ENCODE data around the gene SLC41A3.

SLC41A3 gene

DNA sequence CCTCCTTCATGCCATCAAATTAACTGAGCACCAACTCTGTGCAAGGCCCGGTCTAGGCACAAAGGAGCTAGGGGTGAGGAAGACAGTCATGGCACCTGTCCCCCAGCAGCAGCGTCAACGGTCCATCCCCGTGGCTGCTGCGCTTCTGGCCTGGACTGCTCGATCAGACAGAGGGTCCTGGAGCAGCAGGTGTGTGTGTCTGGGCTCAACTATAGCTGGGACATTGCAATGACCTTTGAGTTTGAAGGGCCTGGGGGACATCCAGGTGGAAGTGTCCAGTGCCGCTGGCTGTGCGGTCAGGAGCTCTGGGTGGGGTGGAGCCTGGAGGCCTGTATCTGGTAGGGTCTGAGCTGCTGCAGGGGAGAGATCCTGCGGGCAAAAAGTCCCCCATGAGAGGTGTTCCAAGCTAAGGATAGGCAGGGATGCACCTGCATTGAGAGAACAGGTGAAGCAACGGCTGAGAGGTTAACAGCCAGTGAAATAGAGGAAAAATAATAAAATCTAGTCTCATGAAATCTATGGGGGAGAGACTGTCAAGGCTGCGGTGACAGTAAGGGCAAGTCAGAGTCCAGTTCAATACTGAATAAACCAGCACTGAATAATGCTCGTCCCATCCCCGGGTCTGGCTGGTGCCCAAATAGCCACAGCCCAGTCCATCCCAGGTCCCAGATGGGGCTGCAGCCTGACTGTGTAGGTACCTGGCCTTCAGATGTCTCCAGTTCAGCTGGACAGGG lies 25.4 kb upstream of the SLC41A3 start:
- no peak overlapping the region for H3K4me3 ChIP-seq (ENCODE audit: low read depth, low read length)
- H3K9me3 ChIP-seq, result no peaks in the 10 kb centered on the region
- TF ChIP-seq, protein P1, sequence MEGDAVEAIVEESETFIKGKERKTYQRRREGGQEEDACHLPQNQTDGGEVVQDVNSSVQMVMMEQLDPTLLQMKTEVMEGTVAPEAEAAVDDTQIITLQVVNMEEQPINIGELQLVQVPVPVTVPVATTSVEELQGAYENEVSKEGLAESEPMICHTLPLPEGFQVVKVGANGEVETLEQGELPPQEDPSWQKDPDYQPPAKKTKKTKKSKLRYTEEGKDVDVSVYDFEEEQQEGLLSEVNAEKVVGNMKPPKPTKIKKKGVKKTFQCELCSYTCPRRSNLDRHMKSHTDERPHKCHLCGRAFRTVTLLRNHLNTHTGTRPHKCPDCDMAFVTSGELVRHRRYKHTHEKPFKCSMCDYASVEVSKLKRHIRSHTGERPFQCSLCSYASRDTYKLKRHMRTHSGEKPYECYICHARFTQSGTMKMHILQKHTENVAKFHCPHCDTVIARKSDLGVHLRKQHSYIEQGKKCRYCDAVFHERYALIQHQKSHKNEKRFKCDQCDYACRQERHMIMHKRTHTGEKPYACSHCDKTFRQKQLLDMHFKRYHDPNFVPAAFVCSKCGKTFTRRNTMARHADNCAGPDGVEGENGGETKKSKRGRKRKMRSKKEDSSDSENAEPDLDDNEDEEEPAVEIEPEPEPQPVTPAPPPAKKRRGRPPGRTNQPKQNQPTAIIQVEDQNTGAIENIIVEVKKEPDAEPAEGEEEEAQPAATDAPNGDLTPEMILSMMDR (IDR thresholded peaks at IDR 0.05; ENCODE audit: low read depth, low read length), result no peak
- H3K4me1 ChIP-seq, result no peaks in the 10 kb centered on the region
- no peaks in the 10 kb centered on the region for H3K27me3 ChIP-seq
- no peaks in the 10 kb centered on the region for H3K36me3 ChIP-seq
- no peak for DNase-seq

DNA sequence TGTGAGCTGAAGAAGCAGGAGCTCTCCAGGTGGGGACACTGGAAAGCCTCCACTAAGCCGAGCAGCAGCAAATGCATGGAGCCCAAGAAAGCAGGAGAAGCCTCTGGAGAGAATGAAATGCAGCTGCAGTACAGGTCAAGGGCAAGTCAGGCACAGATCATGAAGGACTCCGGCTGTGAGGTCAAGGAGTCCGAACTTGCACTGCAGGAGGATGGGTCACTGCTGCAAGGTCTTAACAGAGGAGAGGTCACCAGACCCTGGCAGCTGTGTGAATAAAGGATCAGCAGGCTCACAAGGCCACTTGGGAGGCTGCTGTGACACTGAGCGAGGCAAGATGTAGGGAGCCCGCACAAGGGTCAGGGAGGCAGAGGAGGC lies 24.7 kb upstream of the SLC41A3 start:
- no peak overlapping the region for H3K4me3 ChIP-seq (ENCODE audit: low read depth, low read length)
- DNase-seq, result no peak
- TF ChIP-seq, protein P1 (IDR thresholded peaks at IDR 0.05; ENCODE audit: low read depth, low read length), result no peak
- no peaks in the 10 kb centered on the region for H3K27me3 ChIP-seq
- no peaks in the 10 kb centered on the region for H3K36me3 ChIP-seq
- no peaks in the 10 kb centered on the region for H3K4me1 ChIP-seq
- H3K9me3 ChIP-seq, result no peaks in the 10 kb centered on the region

DNA sequence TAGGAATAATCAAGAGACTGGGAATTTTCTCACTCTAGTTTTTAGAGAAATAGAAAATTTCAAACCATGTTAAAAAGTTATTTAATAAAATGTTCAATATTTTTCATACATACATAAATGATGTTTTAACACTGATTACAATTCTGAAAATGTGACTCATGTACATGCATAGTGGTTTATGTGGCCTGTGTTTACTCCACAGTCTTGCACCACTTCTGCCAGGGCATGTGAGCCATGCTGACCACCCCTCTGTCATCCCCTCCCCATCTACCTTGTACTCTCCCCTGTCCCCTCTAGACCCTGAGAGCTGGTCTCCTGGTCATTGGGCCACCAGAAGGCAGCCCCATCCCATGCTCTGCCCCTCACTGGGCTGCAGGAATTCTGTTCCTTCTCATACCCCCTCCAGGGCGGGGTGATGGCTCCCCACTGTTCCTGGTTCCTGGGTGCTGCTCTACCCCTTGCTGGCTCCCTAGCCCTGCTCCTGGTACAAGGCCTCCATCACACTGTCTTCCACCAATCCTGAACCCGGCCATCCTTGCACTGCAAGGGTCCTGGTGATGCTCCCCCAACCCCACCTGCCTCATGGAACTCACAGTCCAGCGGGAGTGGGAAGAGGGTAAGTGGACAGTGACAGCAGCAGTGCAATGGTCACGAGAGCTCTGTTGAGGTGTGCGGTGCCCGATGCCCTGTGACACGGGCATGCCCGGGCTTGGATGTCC lies 24.2 kb upstream of the SLC41A3 start:
- Histone ChIP-seq H3K4me3 (ENCODE audit: low read depth, low read length) (no peak overlapping the region), H3K9me3 (no peaks in the 10 kb centered on the region), H3K4me1 (no peaks in the 10 kb centered on the region), H3K36me3 (no peaks in the 10 kb centered on the region), H3K27me3 (no peaks in the 10 kb centered on the region)
- TF ChIP-seq, protein P1 (IDR thresholded peaks at IDR 0.05; ENCODE audit: low read depth, low read length), result no peak
- DNase-seq, result no peak

DNA sequence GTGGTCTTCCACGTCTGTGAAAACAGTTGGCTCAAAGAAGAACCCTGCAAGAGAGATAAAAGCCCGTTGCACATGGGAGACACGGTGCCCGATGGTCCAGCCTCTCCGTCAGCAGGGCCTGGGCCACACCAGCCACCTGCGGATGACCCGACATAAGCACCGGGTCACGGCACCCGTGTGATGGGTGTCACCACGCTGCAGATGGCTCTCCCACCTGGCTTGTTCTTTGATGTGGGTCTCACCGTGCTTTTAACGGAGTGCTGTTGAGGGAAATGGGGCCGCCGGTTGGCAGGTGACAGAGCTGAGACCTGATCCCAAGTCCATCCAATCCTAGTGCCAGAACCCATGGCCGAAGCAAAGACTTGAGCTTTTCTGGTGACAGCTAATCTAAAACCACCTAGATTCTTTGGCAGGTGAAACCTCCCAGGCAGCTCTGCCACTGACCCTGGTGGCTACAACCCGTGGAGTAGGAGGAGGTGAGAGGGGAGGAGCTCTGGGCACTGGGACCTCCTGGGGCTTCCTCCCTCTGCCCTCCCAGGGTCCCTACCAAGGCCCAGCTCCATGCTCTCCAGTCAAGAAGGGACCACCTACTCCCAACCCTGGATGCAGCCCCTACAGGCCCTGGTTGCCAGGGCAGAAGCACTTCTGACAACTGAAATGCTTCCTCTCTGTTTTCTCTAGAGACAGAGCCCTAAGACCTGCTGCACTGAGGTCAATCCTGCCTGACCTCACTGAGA lies 23.4 kb upstream of the SLC41A3 start:
- TF ChIP-seq, protein P1 (IDR thresholded peaks at IDR 0.05; ENCODE audit: low read depth, low read length), result no peak
- no peak overlapping the region for H3K4me3 ChIP-seq (ENCODE audit: low read depth, low read length)
- DNase-seq, result no peak
- H3K36me3 ChIP-seq, result no peaks in the 10 kb centered on the region
- no peaks in the 10 kb centered on the region for H3K27me3 ChIP-seq
- H3K4me1 ChIP-seq, result no peaks in the 10 kb centered on the region
- H3K9me3 ChIP-seq, result no peaks in the 10 kb centered on the region

DNA sequence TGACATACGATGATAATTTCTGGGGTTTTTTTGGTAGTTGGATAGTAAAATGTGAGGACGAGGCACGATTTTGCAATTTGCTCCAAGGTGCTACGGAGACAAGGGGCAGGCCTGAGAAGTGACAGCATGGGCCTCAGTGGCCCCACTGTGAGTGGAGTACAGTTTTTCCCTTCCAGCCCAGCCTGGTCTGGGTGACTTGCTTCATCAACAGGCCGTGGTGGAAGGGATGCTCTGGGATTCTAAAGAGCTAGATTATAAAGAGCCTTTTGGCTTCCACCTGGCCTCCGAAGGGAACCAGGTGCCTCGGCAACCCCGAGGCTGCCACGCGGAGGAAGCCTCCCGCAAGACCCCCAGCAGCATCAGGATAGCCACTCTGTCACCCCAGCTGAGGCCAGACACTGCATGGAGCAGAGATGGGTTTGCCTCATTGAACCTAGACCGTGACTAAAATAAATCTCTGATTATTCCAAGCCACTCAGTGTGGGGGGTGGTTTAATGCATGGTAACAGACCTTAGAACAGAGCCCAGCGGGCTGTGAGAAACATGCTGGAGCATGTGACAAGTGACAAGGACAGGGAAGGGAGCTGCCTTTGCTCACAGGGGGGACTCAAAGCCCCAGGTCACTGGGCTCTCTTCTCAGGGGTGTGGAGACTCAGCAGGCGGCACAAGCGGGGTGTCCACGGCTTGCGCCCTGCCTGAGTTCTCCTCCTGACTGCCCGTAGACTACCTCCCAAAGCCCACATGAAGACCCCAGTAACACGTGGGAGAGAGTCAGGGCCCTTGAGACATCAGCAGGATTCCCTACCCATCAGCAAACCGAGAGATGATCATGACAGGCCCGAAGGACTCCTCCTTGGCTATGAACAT lies 22.6 kb upstream of the SLC41A3 start:
- Histone ChIP-seq H3K9me3 (no peaks in the 10 kb centered on the region), H3K36me3 (no peaks in the 10 kb centered on the region), H3K27me3 (no peaks in the 10 kb centered on the region), H3K4me1 (no peaks in the 10 kb centered on the region), H3K4me3 (ENCODE audit: low read depth, low read length) (no peak overlapping the region)
- DNase-seq, result no peak
- TF ChIP-seq, protein P1 (IDR thresholded peaks at IDR 0.05; ENCODE audit: low read depth, low read length), result no peak
